Neural progenitor cell (in vitro differentiated cells): ENCODE data around the gene DOCK4. TPM values are rescaled to one million over a fixed set of nuclear protein-coding genes. Genes with fewer than 3 reads are reported as not detected.

Experiments used
- DNase-seq: peaks from one replicate; pipeline ENCODE4 v3.0.0-alpha.2; 2016; ENCODE audit warnings: low spot score
- H2AFZ ChIP-seq: fragments of 200-600 bp; sonication (generic); replicated peaks from 2 replicates; pipeline ENCODE4 v1.6.1; 2016; ENCODE audit warnings: antibody characterized with exemption
- H3F3A ChIP-seq: fragments of 200-600 bp; sonication (generic); 2 replicates; pipeline ENCODE4 v1.6.1; 2016; ENCODE audit warnings: antibody characterized with exemption, low read depth
- H3K27ac ChIP-seq: fragments of 200-600 bp; sonication (generic); 2 replicates; pipeline ENCODE4 v1.5.1; 2016; ENCODE audit warnings: mild to moderate bottlenecking
- H3K27me3 ChIP-seq: fragments of 200-600 bp; sonication (generic); 2 replicates; pipeline ENCODE4 v1.6.1; 2016; ENCODE audit warnings: mild to moderate bottlenecking, moderate library complexity
- H3K36me3 ChIP-seq: fragments of 200-600 bp; sonication (generic); 2 replicates; pipeline ENCODE4 v1.5.1; 2016
- H3K4me1 ChIP-seq: fragments of 200-600 bp; sonication (generic); 2 replicates; pipeline ENCODE4 v1.6.1; 2016; ENCODE audit warnings: mixed run types
- H3K4me2 ChIP-seq: fragments of 200-600 bp; sonication (generic); 2 replicates; pipeline ENCODE4 v1.6.1; 2016
- H3K4me3 ChIP-seq: fragments of 200-600 bp; sonication (generic); 2 replicates; pipeline ENCODE4 v1.5.1; 2016
- H3K79me2 ChIP-seq: fragments of 200-600 bp; sonication (generic); 2 replicates; pipeline ENCODE4 v1.6.1; 2016; ENCODE audit warnings: low read depth
- H3K9ac ChIP-seq: fragments of 200-600 bp; sonication (generic); 2 replicates; pipeline ENCODE4 v1.6.1; 2016
- H3K9me3 ChIP-seq: fragments of 200-600 bp; sonication (generic); 2 replicates; pipeline ENCODE4 v1.5.1; 2016; ENCODE audit warnings: low read depth
- H4K20me1 ChIP-seq: fragments of 200-600 bp; sonication (generic); 2 replicates; pipeline ENCODE4 v1.6.1; 2016; ENCODE audit warnings: low read depth
- H3K27ac Mint-ChIP-seq: 3 replicates; pipeline ENCODE4 v1.8.0; 2021; ENCODE audit warnings: mixed read lengths
- H3K27me3 Mint-ChIP-seq: 2 replicates; pipeline ENCODE4 v1.8.0; 2022; ENCODE audit warnings: low read depth, mild to moderate bottlenecking, inconsistent platforms, moderate library complexity, mixed read lengths; ENCODE audit not compliant: insufficient read depth
- H3K36me3 Mint-ChIP-seq: 3 replicates; pipeline ENCODE4 v1.8.0; 2021; ENCODE audit warnings: mixed read lengths
- H3K4me1 Mint-ChIP-seq: 3 replicates; pipeline ENCODE4 v1.8.0; 2021; ENCODE audit warnings: mixed read lengths
- H3K4me3 Mint-ChIP-seq: 3 replicates; pipeline ENCODE4 v1.8.0; 2021; ENCODE audit warnings: mild to moderate bottlenecking, moderate library complexity, mixed read lengths
- H3K9me3 Mint-ChIP-seq: 3 replicates; pipeline ENCODE4 v1.8.0; 2020; ENCODE audit warnings: mixed read lengths
- CTCF ChIP-seq: fragments of 200-600 bp; sonication (generic); IDR thresholded peaks from 2 replicates; pipeline ENCODE4 v1.5.1; 2017; ENCODE audit warnings: antibody characterized with exemption, mild to moderate bottlenecking
- EZH2 ChIP-seq: fragments of 200-600 bp; sonication (generic); IDR thresholded peaks from 2 replicates; pipeline ENCODE4 v1.6.1; 2017; ENCODE audit warnings: antibody characterized with exemption, mild to moderate bottlenecking, moderate library complexity
- EZH2phosphoT487 ChIP-seq: fragments of 200-600 bp; sonication (generic); IDR thresholded peaks from 2 replicates; pipeline ENCODE4 v1.6.1; 2017; ENCODE audit warnings: antibody characterized with exemption
- total RNA-seq: library from RNA; depleted of rRNA; stranded (reverse); fragments of >200 nt; gene quantifications from 2 replicates; pipeline ENCODE4 v1.2.3, GENCODE V29; 2015; ENCODE audit warnings: low replicate concordance

DOCK4 gene
- total RNA-seq, 1 donor from 2014 or later = 11.4 TPM

DNA sequence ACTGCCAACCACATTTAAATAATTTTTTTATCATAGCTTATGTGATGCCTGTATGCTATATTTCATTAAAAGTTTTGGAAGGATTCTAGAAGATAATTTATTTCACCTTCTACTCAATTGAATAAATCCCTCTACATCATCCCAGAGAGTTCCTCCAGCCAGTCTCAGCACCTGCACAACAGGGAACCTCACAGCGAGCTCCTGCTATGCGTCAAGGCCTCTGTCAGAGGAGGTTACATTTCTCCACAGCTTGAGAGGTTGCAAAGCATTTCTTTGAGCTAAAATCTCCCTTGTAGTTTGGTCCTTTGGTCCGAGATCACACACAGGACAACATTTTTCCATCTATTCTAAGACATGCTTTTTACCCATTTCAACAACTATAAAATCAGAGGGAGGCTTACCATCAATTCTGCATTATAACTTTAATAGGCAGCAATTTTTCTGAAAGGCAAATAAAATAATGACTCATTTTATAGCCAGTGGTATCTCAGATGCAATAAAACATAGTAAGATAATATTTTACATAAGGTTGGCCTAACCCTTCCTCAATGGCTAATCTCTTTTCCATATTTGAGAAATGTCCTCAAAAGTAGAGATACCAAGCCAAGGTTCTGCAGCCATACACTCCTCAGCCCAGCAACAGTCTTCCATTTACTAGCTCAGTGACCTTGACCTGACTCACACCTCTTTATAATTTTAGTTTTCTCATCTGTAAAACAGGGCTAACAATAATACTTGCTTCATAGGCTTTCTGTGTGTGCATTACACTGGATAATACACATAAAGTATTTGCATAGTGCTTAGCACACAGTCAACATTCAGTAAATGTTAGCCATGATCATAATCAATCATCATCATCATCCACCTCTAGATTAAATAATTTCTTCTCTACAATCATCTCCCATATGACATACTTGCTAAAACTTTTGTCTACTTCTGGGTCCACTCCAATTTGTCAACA lies 68.8 kb downstream of the DOCK4 start:
- H3K4me2 ChIP-seq = no peak overlapping the region
- peaks cover 2% of the 10 kb centered on the region for H3F3A ChIP-seq
- H3K79me2 ChIP-seq = no peaks in the 10 kb centered on the region
- no peak overlapping the region for H3K4me3 ChIP-seq
- no peaks in the 10 kb centered on the region for H3K27me3 ChIP-seq
- H3K4me3 Mint-ChIP-seq = no peak overlapping the region
- H3K27ac Mint-ChIP-seq = no peak overlapping the region
- peaks cover 13% of the 10 kb centered on the region for H3K4me1 Mint-ChIP-seq
- H3K9me3 Mint-ChIP-seq = peaks cover 3% of the 10 kb centered on the region
- no peak overlapping the region for H2AFZ ChIP-seq
- no peaks in the 10 kb centered on the region for H3K36me3 ChIP-seq
- no peak for DNase-seq
- H4K20me1 ChIP-seq = no peaks in the 10 kb centered on the region
- H3K9ac ChIP-seq = no peak overlapping the region
- TF ChIP-seq EZH2phosphoT487 = no peak
- TF ChIP-seq CTCF = no peak
- TF ChIP-seq EZH2 = no peak
- H3K27me3 Mint-ChIP-seq = no peaks in the 10 kb centered on the region
- peaks cover 3% of the 10 kb centered on the region for H3K36me3 Mint-ChIP-seq
- no peaks in the 10 kb centered on the region for H3K9me3 ChIP-seq
- H3K27ac ChIP-seq = no peak overlapping the region
- H3K4me1 ChIP-seq = peaks cover 6% of the 10 kb centered on the region

DNA sequence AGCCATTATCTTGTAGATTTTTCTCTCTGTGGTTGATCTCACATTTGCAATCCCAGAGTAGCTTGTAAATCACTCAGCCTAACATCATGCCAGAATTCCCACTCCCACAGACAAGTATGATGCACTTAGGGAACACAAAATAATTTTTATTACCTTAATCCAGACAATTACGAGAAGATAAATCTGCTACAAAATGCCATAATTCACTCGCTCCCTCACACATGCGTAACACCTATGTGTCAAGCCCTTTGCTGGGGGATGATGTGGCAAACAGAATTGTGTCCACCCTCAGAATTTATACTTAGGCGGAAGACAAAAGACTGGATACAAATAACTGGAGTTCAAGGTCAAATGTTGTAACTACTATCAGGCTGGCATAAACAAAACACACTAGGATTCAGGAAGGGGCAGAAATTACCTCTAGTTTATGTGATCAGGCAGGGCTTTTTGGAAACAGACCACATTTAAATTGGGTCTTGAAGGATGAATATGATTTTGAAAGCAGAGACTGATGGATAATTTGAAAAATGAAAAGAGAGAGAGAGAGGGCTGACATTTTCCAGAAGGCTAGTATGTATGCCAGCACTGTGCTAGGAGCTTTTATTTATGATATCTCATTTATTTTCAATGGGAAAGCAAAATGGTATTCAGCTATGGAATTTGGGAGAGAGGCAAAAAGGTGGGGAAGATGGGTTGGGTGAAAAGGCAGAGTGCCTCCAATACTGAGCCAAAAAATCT lies 69.8 kb downstream of the DOCK4 start:
- Mint-ChIP-seq H3K4me1 (peaks cover 23% of the 10 kb centered on the region), H3K36me3 (peaks cover 3% of the 10 kb centered on the region), H3K4me3 (no peak overlapping the region), H3K27ac (no peak overlapping the region), H3K9me3 (peaks cover 3% of the 10 kb centered on the region), H3K27me3 (no peaks in the 10 kb centered on the region)
- no peak overlapping the region for H3K4me2 ChIP-seq
- no peaks in the 10 kb centered on the region for H3K36me3 ChIP-seq
- no peaks in the 10 kb centered on the region for H3K27me3 ChIP-seq
- no peak overlapping the region for H3K4me3 ChIP-seq
- H4K20me1 ChIP-seq = peaks cover 6% of the 10 kb centered on the region
- peaks cover 8% of the 10 kb centered on the region for H3F3A ChIP-seq
- no peak overlapping the region for H3K27ac ChIP-seq
- no peak for DNase-seq
- no peak overlapping the region for H2AFZ ChIP-seq
- no peak overlapping the region for H3K9ac ChIP-seq
- H3K9me3 ChIP-seq = no peaks in the 10 kb centered on the region
- H3K79me2 ChIP-seq = no peaks in the 10 kb centered on the region
- H3K4me1 ChIP-seq = peaks cover 16% of the 10 kb centered on the region
- TF ChIP-seq CTCF (no peak), EZH2 (no peak), EZH2phosphoT487 (no peak)

DNA sequence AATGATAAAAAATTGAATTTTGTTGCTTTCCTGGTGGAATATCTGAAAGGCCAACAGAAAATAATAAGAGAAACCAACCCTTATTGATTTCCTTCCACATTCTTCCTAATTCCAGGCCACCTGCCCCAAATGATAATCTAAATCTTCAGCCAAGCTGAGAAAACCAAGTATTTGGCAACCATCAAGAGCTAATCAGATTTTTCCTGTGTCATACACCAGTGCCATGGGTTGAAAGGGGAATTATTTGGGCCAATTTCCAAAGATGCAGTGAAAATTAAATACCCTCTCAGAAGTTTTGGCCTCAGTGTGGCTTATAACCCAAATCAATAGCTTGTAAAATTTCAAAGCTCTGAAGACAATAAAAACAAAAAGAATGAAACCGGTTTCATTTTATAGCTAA lies 70.4 kb downstream of the DOCK4 start:
- Mint-ChIP-seq H3K27me3 (no peaks in the 10 kb centered on the region), H3K9me3 (peaks cover under 1% of the 10 kb centered on the region), H3K27ac (no peak overlapping the region), H3K4me3 (no peak overlapping the region), H3K36me3 (peaks cover under 1% of the 10 kb centered on the region), H3K4me1 (peaks cover 26% of the 10 kb centered on the region)
- H3K4me2 ChIP-seq = no peak overlapping the region
- H3K9me3 ChIP-seq = no peaks in the 10 kb centered on the region
- H3K4me3 ChIP-seq = no peak overlapping the region
- no peaks in the 10 kb centered on the region for H3K36me3 ChIP-seq
- TF ChIP-seq EZH2phosphoT487 (no peak), EZH2 (no peak), CTCF (no peak)
- H3K27me3 ChIP-seq = no peaks in the 10 kb centered on the region
- H3K9ac ChIP-seq = no peak overlapping the region
- H3F3A ChIP-seq = peaks cover 8% of the 10 kb centered on the region
- no peaks in the 10 kb centered on the region for H3K79me2 ChIP-seq
- peaks cover 6% of the 10 kb centered on the region for H4K20me1 ChIP-seq
- H2AFZ ChIP-seq = no peak overlapping the region
- no peak overlapping the region for H3K27ac ChIP-seq
- no peak for DNase-seq
- peaks cover 20% of the 10 kb centered on the region for H3K4me1 ChIP-seq
